HL-60 (cell line): Measurements from ENCODE around the gene LOC128125822.

Experiments
- DNase-seq, 2 experiments: peaks; one replicate each; pipeline ENCODE4 v3.0.0-alpha.2; 2010 to 2020; ENCODE audit warnings: low read depth in 1 of 2, low spot score in 1 of 2
- H3K27ac ChIP-seq: fragments of 250-450 bp; sonication (Bioruptor Pico); replicated peaks from 2 replicates; pipeline ENCODE4 v1.5.1; 2020; ENCODE audit warnings: mild to moderate bottlenecking, moderate library complexity
- H3K27me3 ChIP-seq: fragments of 250-450 bp; sonication (Bioruptor Pico); 2 replicates; pipeline ENCODE4 v1.5.1; 2021; ENCODE audit warnings: mild to moderate bottlenecking, moderate library complexity; ENCODE audit not compliant: insufficient read depth, poor library complexity, severe bottlenecking
- H3K4me3 ChIP-seq: replicated peaks from 2 replicates; pipeline ENCODE4 v1.5.1; 2011; ENCODE audit warnings: mild to moderate bottlenecking, control low read depth, low read length; ENCODE audit not compliant: insufficient read depth
- GABPA ChIP-seq: IDR thresholded peaks from 2 replicates; pipeline ENCODE4 v1.6.1; 2012; ENCODE audit warnings: low read depth
- POLR2AphosphoS5 ChIP-seq: IDR thresholded peaks from 2 replicates; pipeline ENCODE4 v1.6.1; 2012; ENCODE audit warnings: low read depth
- SPI1 ChIP-seq: IDR thresholded peaks from 2 replicates; pipeline ENCODE4 v1.6.1; 2012; ENCODE audit warnings: low read depth, mild to moderate bottlenecking, borderline replicate concordance
- TF ChIP-seq, protein P1 (sequence below): IDR thresholded peaks from one replicate; pipeline ENCODE4 v1.5.1; 2011; ENCODE audit warnings: low read length, control low read depth, inconsistent platforms; ENCODE audit not compliant: insufficient read depth
- TF ChIP-seq, protein P2 (sequence below): IDR thresholded peaks from 2 replicates; pipeline ENCODE4 v1.6.1; 2012; ENCODE audit warnings: low read depth; ENCODE audit not compliant: insufficient replicate concordance

The LOC128125822 gene

DNA sequence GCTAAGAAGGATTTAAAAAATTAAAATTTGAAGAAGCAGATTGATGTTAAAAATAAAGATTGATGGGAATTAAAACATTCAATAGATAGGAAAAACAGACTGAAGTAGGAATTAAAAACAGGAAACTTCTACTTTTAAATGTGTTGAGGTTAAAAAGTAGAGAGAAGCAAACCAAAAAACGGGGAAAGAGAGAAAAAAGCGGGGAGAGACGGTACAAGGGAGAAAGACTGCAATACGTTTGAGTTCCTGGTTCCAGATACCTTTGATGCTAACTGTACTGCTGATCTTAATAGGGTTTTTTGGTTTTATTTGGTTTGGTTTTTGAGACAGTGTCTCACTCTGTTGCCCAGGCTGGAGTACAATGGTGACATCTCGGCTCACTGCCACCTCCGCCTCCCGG is 27.0 kb downstream of the LOC128125822 start:
- no peak overlapping the region for H3K27ac ChIP-seq
- TF ChIP-seq, protein P1, sequence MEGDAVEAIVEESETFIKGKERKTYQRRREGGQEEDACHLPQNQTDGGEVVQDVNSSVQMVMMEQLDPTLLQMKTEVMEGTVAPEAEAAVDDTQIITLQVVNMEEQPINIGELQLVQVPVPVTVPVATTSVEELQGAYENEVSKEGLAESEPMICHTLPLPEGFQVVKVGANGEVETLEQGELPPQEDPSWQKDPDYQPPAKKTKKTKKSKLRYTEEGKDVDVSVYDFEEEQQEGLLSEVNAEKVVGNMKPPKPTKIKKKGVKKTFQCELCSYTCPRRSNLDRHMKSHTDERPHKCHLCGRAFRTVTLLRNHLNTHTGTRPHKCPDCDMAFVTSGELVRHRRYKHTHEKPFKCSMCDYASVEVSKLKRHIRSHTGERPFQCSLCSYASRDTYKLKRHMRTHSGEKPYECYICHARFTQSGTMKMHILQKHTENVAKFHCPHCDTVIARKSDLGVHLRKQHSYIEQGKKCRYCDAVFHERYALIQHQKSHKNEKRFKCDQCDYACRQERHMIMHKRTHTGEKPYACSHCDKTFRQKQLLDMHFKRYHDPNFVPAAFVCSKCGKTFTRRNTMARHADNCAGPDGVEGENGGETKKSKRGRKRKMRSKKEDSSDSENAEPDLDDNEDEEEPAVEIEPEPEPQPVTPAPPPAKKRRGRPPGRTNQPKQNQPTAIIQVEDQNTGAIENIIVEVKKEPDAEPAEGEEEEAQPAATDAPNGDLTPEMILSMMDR = no peak
- no peak overlapping the region for H3K4me3 ChIP-seq

DNA sequence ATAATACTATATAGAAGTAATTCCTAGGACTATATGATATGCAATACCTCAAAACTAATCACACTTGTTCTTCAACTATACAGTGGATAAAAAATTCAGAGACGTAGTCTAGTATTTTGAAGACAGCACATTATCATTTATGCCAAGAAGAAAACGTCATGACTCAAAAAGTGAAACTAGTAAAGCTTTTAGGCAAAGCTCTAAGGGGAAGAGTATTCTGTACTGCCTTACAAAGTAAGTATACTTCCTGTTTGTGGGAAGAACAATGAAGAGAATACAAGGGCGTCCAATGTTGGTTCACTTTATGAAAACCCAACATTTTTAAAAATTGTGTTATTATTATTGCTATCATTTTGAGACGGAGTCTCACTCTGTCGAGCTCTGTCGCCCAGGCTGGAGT is 27.9 kb downstream of the LOC128125822 start:
- H3K27ac ChIP-seq = no peak overlapping the region
- no peaks in the 10 kb centered on the region for H3K27me3 ChIP-seq
- no peak for DNase-seq
- TF ChIP-seq, protein P2, sequence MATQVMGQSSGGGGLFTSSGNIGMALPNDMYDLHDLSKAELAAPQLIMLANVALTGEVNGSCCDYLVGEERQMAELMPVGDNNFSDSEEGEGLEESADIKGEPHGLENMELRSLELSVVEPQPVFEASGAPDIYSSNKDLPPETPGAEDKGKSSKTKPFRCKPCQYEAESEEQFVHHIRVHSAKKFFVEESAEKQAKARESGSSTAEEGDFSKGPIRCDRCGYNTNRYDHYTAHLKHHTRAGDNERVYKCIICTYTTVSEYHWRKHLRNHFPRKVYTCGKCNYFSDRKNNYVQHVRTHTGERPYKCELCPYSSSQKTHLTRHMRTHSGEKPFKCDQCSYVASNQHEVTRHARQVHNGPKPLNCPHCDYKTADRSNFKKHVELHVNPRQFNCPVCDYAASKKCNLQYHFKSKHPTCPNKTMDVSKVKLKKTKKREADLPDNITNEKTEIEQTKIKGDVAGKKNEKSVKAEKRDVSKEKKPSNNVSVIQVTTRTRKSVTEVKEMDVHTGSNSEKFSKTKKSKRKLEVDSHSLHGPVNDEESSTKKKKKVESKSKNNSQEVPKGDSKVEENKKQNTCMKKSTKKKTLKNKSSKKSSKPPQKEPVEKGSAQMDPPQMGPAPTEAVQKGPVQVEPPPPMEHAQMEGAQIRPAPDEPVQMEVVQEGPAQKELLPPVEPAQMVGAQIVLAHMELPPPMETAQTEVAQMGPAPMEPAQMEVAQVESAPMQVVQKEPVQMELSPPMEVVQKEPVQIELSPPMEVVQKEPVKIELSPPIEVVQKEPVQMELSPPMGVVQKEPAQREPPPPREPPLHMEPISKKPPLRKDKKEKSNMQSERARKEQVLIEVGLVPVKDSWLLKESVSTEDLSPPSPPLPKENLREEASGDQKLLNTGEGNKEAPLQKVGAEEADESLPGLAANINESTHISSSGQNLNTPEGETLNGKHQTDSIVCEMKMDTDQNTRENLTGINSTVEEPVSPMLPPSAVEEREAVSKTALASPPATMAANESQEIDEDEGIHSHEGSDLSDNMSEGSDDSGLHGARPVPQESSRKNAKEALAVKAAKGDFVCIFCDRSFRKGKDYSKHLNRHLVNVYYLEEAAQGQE = no peak
- TF ChIP-seq SPI1 = no peak
- TF ChIP-seq GABPA = no peak
- TF ChIP-seq POLR2AphosphoS5 = no peak
- TF ChIP-seq, protein P1 = no peak
- H3K4me3 ChIP-seq = no peak overlapping the region

More for the DNA sequence above, 27.0 kb downstream of the LOC128125822 start:
- no peak for DNase-seq
- no peaks in the 10 kb centered on the region for H3K27me3 ChIP-seq

DNA sequence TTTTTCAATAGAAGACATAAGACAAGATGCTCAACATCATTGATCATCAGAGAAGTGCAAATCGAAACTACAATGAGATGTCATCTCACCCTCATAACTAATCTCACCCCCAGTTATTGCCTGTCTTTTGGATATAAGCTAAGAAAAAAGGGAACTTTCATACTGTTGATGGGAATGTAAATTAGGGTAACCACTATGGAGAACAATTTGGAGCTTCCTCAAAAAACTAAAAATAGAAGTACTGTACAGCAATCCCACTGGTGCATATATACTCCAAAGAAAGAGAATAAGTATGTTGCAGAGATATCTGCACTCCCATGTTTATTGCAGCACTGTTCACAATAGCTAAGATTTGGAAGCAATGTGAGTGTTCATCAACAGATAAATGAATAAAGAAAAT is 37.0 kb downstream of the LOC128125822 start:
- Histone ChIP-seq H3K27me3 (no peaks in the 10 kb centered on the region), H3K27ac (no peak overlapping the region), H3K4me3 (no peak overlapping the region)
- TF ChIP-seq GABPA (no peak), SPI1 (peak; percentile 35; the same call in 1 of the 2 replicates), POLR2AphosphoS5 (no peak)
- TF ChIP-seq, protein P2 = no peak
- TF ChIP-seq, protein P1 = no peak
- no peak for DNase-seq

DNA sequence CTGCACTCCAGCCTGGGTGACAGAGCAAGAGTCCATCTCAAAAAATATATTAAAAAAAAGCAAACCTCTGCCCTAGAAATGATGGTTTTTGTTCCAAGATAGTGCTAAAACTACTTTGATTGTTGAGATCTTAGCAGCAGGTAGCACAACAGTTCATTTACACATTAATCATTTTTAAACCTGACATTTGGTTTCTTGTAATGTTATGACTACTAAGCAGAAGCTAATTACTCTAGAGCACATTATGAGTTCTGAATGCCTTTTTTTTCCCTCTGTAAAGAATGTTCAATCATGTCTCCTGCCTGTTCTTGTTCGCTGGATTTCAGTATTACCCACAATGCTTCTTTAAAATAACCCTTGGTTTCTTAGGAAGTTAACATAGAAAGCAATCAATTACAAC is 38.7 kb downstream of the LOC128125822 start:
- TF ChIP-seq, protein P2 = no peak
- TF ChIP-seq SPI1 = no peak
- TF ChIP-seq POLR2AphosphoS5 = no peak
- TF ChIP-seq, protein P1 = no peak
- TF ChIP-seq GABPA = no peak
- no peak overlapping the region for H3K27ac ChIP-seq
- no peak for DNase-seq
- no peaks in the 10 kb centered on the region for H3K27me3 ChIP-seq
- no peak overlapping the region for H3K4me3 ChIP-seq
